Thyroid gland (tissue), 4 donors: ENCODE measurements around the gene PCDH19.

Source experiments
- POLR2A ChIP-seq, 2 donors: fragments of 450-650 bp; IDR thresholded peaks; one replicate each; pipeline ENCODE4 v1.6.1; 2017; ENCODE audit warnings: antibody characterized with exemption in 2 of 2, mild to moderate bottlenecking in 2 of 2, moderate library complexity in 1 of 2
- TF ChIP-seq, protein P1 (sequence below), 6 experiments: fragments of 200-600 bp in 3 of 6; fragments of 450-650 bp in 3 of 6; sonication (generic) in 3 of 6; IDR thresholded peaks; one replicate each; pipeline ENCODE4 v1.5.1; 2016 to 2019; ENCODE audit warnings: antibody characterized with exemption in 6 of 6, mild to moderate bottlenecking in 2 of 6, inconsistent platforms in 1 of 6, moderate library complexity in 1 of 6

DNA sequence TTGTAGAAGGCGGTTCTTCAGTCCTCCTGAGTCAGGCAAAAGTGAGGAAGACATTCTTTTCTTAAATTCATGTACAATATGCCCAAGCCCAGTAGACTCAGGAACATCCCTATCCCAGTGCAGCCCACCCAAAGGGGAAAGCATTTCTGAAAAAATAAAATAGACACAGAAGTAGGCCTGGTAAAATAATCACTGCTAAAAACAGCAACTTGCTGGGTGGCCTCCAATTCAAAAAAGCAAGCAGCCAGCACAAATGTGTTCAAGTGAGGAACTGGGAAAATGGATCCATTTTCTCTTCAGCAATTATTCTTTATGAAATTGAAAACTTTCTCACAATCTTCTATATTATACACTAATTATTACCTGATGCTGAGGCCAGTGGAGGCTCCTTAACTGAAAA, 165.4 kb downstream of the PCDH19 start:
- TF ChIP-seq, protein P1, sequence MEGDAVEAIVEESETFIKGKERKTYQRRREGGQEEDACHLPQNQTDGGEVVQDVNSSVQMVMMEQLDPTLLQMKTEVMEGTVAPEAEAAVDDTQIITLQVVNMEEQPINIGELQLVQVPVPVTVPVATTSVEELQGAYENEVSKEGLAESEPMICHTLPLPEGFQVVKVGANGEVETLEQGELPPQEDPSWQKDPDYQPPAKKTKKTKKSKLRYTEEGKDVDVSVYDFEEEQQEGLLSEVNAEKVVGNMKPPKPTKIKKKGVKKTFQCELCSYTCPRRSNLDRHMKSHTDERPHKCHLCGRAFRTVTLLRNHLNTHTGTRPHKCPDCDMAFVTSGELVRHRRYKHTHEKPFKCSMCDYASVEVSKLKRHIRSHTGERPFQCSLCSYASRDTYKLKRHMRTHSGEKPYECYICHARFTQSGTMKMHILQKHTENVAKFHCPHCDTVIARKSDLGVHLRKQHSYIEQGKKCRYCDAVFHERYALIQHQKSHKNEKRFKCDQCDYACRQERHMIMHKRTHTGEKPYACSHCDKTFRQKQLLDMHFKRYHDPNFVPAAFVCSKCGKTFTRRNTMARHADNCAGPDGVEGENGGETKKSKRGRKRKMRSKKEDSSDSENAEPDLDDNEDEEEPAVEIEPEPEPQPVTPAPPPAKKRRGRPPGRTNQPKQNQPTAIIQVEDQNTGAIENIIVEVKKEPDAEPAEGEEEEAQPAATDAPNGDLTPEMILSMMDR (IDR thresholded peaks at IDR 0.05): no peak
- TF ChIP-seq POLR2A (IDR thresholded peaks at IDR 0.05): no peak
